B cell (primary cell): ENCODE data around the gene KCTD13. TPM values are rescaled to one million over a fixed set of nuclear protein-coding genes. Genes with fewer than 3 reads are reported as not detected.

Source experiments
- ATAC-seq: fragments of 200-7000 bp; cut with Tn5 transposase; one replicate; pipeline ENCODE4 v1.10.0; 2021; ENCODE audit warnings: low read depth, mild to moderate bottlenecking, moderate number of reproducible peaks, moderate library complexity
- CTCF ChIA-PET: fragments of 350-600 bp; sonication (Branson Sonifier 250); formaldehyde crosslinking; loops from one replicate; lab custom pipeline; 2021; ENCODE audit warnings: antibody characterized with exemption, inconsistent platforms; lab: Charles Lee
- POLR2A ChIA-PET: fragments of 350-600 bp; sonication (Branson Sonifier 250); formaldehyde crosslinking; loops from one replicate; lab custom pipeline; 2021; ENCODE audit warnings: antibody characterized with exemption; lab: Charles Lee
- DNase-seq: peaks from one replicate; pipeline ENCODE4 v3.0.0; 2013
- H2AFZ ChIP-seq: 2 replicates; pipeline ENCODE4 v1.6.1; 2012; ENCODE audit warnings: mild to moderate bottlenecking, low read depth, low read length; ENCODE audit not compliant: insufficient read depth, poor library complexity, severe bottlenecking
- H3K27ac ChIP-seq, 2 donors: 1 replicate in 1 of 2; 2 replicates in 1 of 2; pipeline ENCODE4 v1.5.1; 2012 to 2013; ENCODE audit warnings: low read length in 2 of 2, mild to moderate bottlenecking in 2 of 2, moderate library complexity in 1 of 2
- H3K27me3 ChIP-seq, 4 experiments: fragments of 200-600 bp in 1 of 4; sonication (generic) in 1 of 4; replicated peaks in 1 of 4; 1 replicate in 2 of 4; 2 replicates in 2 of 4; pipeline versions ENCODE4 v1.6.1 to v1.7.0; 2013 to 2016; ENCODE audit warnings: low read length in 3 of 4, mild to moderate bottlenecking in 2 of 4, mixed read lengths in 1 of 4, moderate library complexity in 1 of 4; ENCODE audit not compliant: insufficient read depth in 4 of 4, control insufficient read depth in 3 of 4; ENCODE audit errors: control extremely low read depth in 1 of 4
- H3K36me3 ChIP-seq, 2 experiments: replicated peaks in 1 of 2; 1 replicate in 1 of 2; 2 replicates in 1 of 2; pipeline versions ENCODE4 v1.6.1 to v1.7.1; 2013; ENCODE audit warnings: low read length in 1 of 2; ENCODE audit not compliant: insufficient read depth in 2 of 2, control insufficient read depth in 1 of 2; ENCODE audit errors: control extremely low read depth in 1 of 2, extremely low read depth in 1 of 2
- H3K4me1 ChIP-seq, 2 donors: fragments of 200-600 bp in 1 of 2; sonication (generic) in 1 of 2; 1 replicate in 1 of 2; 2 replicates in 1 of 2; pipeline versions ENCODE4 v1.5.1 to v1.6.1; 2013 to 2017; ENCODE audit warnings: low read length in 2 of 2; ENCODE audit not compliant: control insufficient read depth in 2 of 2, insufficient read depth in 2 of 2
- H3K4me2 ChIP-seq: replicated peaks from 2 replicates; pipeline ENCODE3; 2012; ENCODE audit warnings: mild to moderate bottlenecking, low read depth, low read length; ENCODE audit not compliant: poor library complexity, severe bottlenecking
- H3K4me3 ChIP-seq, 5 experiments: fragments of 200-600 bp in 1 of 5; sonication (generic) in 1 of 5; 1 replicate in 3 of 5; 2 replicates in 2 of 5; pipeline versions ENCODE4 v1.5.1 to v1.7.0; 2011 to 2016; ENCODE audit warnings: low read length in 4 of 5, mild to moderate bottlenecking in 4 of 5, low read depth in 2 of 5, control low read depth in 1 of 5, moderate library complexity in 1 of 5; ENCODE audit not compliant: insufficient read depth in 1 of 5; ENCODE audit errors: control extremely low read depth in 1 of 5, extremely low read depth in 1 of 5
- H3K79me2 ChIP-seq: fragments of 200-600 bp; sonication (generic); one replicate; pipeline ENCODE4 v1.6.0; 2016; ENCODE audit warnings: low read length; ENCODE audit not compliant: control insufficient read depth, insufficient read depth
- H3K9ac ChIP-seq: fragments of 200-600 bp; sonication (generic); 2 replicates; pipeline ENCODE4 v1.6.1; 2017; ENCODE audit warnings: mild to moderate bottlenecking, low read length, moderate library complexity
- H3K9me3 ChIP-seq, 3 donors: one replicate each; pipeline versions ENCODE4 v1.6.1 to v1.7.1; 2013; ENCODE audit warnings: low read length in 2 of 3; ENCODE audit not compliant: control insufficient read depth in 2 of 3, insufficient read depth in 1 of 3; ENCODE audit errors: control extremely low read depth in 1 of 3
- H4K20me1 ChIP-seq: 2 replicates; pipeline ENCODE4 v1.6.0; 2012; ENCODE audit warnings: mild to moderate bottlenecking, low read length; ENCODE audit not compliant: insufficient read depth, control insufficient read depth, poor library complexity, severe bottlenecking
- H3K27ac Mint-ChIP-seq: one replicate; pipeline ENCODE4 v1.8.0; 2021; ENCODE audit warnings: mixed read lengths
- H3K27me3 Mint-ChIP-seq: one replicate; pipeline ENCODE4 v1.8.0; 2021; ENCODE audit warnings: mixed read lengths
- H3K4me1 Mint-ChIP-seq: one replicate; pipeline ENCODE4 v1.8.0; 2021; ENCODE audit warnings: mixed read lengths
- H3K4me3 Mint-ChIP-seq: one replicate; pipeline ENCODE4 v1.8.0; 2021; ENCODE audit warnings: mixed read lengths
- H3K9me3 Mint-ChIP-seq: one replicate; pipeline ENCODE4 v1.8.0; 2022; ENCODE audit warnings: mixed read lengths; ENCODE audit not compliant: insufficient read depth
- CTCF ChIP-seq: fragments of 200-600 bp; IDR thresholded peaks from one replicate; pipeline ENCODE4 v1.8.0; 2022; ENCODE audit warnings: antibody characterized with exemption, mild to moderate bottlenecking
- EZH2 ChIP-seq: IDR thresholded peaks from 2 replicates; pipeline ENCODE4 v1.6.1; 2012; ENCODE audit warnings: borderline replicate concordance, low read depth, mild to moderate bottlenecking, moderate library complexity, low read length; ENCODE audit not compliant: insufficient read depth, poor library complexity, severe bottlenecking
- WGBS: methylation state at CpG from one replicate; pipeline ENCODE4 v1.1.5; 2013; ENCODE audit warnings: missing lambda C conversion rate; ENCODE audit not compliant: insufficient coverage; 5-methylcytosine and 5-hydroxymethylcytosine counted together
- intact Hi-C: fragments of 100-400 bp; cut with micrococcal nuclease; formaldehyde crosslinking; loops from one replicate; pipeline ENCODE4 v1.10.0; 2022
- polyA plus RNA-seq: library from polyadenylated mRNA; depleted of rRNA; stranded (reverse); fragments of >200 nt; gene quantifications from 2 replicates; pipeline ENCODE4 v1.2.3, GENCODE V29; 2012
- total RNA-seq, 2 donors: library from RNA; stranded (reverse); fragments of 120-200 nt in 1 of 2; gene quantifications; 1 replicate in 1 of 2; 2 replicates in 1 of 2; pipeline versions ENCODE4 v1.2.3 to v1.2.4, GENCODE V29; 2013 to 2022

KCTD13 gene
- total and polyA plus RNA-seq, 2 donors (not counting 1 experiment from before 2014, with no cell fraction given) = 61.5 to 74.3 TPM

GRCh38 chr16:29858974-29859373, 67.1 kb downstream of the KCTD13 start:
- Histone ChIP-seq H3K9ac (no peak overlapping the region), H3K79me2 (peaks cover 16% of the 10 kb centered on the region), H3K27ac (no peak overlapping the region), H3K4me1 (peaks cover 14 to 19% of the 10 kb centered on the region in 2 donors), H3K9me3 (peaks cover 0 to 4% (median 0%) of the 10 kb centered on the region in 3 donors), H2AFZ (no peak overlapping the region), H3K4me2 (no peak overlapping the region), H3K4me3 (no peak overlapping the region), H4K20me1 (peaks cover 8% of the 10 kb centered on the region), H3K36me3 (peaks cover 4 to 25% of the 10 kb centered on the region in 2 experiments), H3K27me3 (no peaks in the 10 kb centered on the region)
- Mint-ChIP-seq H3K9me3 (no peaks in the 10 kb centered on the region), H3K27me3 (no peaks in the 10 kb centered on the region), H3K4me3 (no peak overlapping the region), H3K4me1 (peaks cover 21% of the 10 kb centered on the region), H3K27ac (no peak overlapping the region)
- no peak for ATAC-seq
- 98% methylated on average over 18 of the region's 19 CpGs for WGBS
- intact Hi-C loops = no loop called here
- DNase-seq = no peak
- TF ChIP-seq EZH2 = no peak
- TF ChIP-seq CTCF = no peak
- CTCF ChIA-PET = interaction anchor here (3.6 kb wide), 1 partner anchor 11 kb away, joined by 15 read pairs; no protein-coding TSS in a partner anchor
- POLR2A ChIA-PET = interaction anchor here (0.6 kb wide), 1 partner anchor 26 kb away, joined by 5 read pairs; no protein-coding TSS in a partner anchor

GRCh38 chr16:29858149-29858849, 67.7 kb downstream of the KCTD13 start:
- H3K27ac Mint-ChIP-seq = no peak overlapping the region
- POLR2A ChIA-PET = no interaction called here
- H3K27me3 Mint-ChIP-seq = no peaks in the 10 kb centered on the region
- Histone ChIP-seq H3K4me2 (no peak overlapping the region), H3K4me3 (no peak overlapping the region), H3K9me3 (no peaks in the 10 kb centered on the region), H3K36me3 (peaks cover 4 to 25% of the 10 kb centered on the region in 2 experiments), H3K27ac (no peak overlapping the region), H3K4me1 (peaks cover 14 to 15% of the 10 kb centered on the region in 2 donors), H2AFZ (no peak overlapping the region), H3K79me2 (peaks cover 16% of the 10 kb centered on the region), H3K27me3 (no peaks in the 10 kb centered on the region), H3K9ac (no peak overlapping the region), H4K20me1 (peaks cover 8% of the 10 kb centered on the region)
- intact Hi-C loops = no loop called here
- WGBS = 96% methylated on average over 8 of the region's 10 CpGs
- CTCF ChIA-PET = interaction anchor here (0.6 to 3.6 kb wide), 2 partner anchors 11 to 41 kb away, joined by 3 to 15 read pairs; no protein-coding TSS in a partner anchor
- H3K4me1 Mint-ChIP-seq = peaks cover 18% of the 10 kb centered on the region
- DNase-seq (no peak), ATAC-seq (no peak)
- TF ChIP-seq EZH2 (no peak), CTCF (no peak)
- H3K9me3 Mint-ChIP-seq = no peaks in the 10 kb centered on the region
- H3K4me3 Mint-ChIP-seq = no peak overlapping the region
